ENCODE results near the gene MAD2L1BP. TPM values are rescaled to one million over a fixed set of nuclear protein-coding genes. Genes with fewer than 3 reads are reported as not detected.

Gene MAD2L1BP
- total RNA-seq, 1 experiment from 2014 or later, result 33.5 TPM

DNA sequence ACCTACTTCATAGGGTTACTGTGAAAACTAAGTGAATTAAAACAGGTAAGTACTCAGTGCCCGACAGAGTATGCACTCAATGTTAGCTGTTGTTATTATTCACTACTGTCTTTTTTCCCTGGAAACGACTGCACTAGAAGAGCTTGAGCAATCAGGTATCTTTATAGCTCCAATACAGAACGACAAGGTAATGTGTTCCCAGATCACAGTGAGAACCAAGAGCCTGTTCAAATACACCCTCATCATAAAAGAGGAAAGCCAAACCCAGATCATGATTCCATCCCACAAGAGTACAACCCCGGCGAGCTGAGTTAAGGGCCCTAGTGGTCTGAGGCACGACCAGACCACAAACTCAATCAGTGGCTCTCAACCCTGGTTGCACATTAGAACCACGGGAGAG, 42.1 kb downstream of the MAD2L1BP start:
- intact Hi-C loops (cut with micrococcal nuclease; ENCODE audit: unreplicated experiment), result no loop called here
- CTCF ChIA-PET, result interaction anchor here (0.9 kb wide), 1 partner anchor 401 kb away, joined by 3 read pairs; no protein-coding TSS in a partner anchor

DNA sequence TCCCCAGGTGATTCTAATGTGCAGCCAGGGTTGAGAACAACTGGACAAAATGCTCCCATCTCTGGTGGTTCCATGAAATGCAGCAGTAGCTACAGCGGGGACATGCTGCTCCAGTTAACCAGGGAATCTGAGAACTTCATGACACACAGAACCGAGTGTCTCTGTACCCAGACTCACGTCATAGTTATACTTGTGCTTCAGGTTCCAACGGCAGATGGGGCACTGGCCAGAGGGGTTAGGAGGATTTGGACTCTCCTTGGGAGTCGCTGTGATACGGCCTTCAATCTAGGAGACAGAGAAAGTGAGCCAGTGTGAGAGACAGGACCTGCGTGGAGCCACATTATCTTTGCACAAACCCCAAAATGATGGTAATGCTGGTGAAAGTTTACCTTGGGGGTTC, 42.7 kb downstream of the MAD2L1BP start:
- Mint-ChIP-seq H3K36me3 (ENCODE audit: insufficient read depth, unreplicated experiment) (peaks cover 24% of the 10 kb centered on the region), H3K9me3 (ENCODE audit: unreplicated experiment) (no peaks in the 10 kb centered on the region), H3K27me3 (ENCODE audit: insufficient read depth, unreplicated experiment) (no peaks in the 10 kb centered on the region), H3K27ac (ENCODE audit: unreplicated experiment) (no peak overlapping the region), H3K4me3 (ENCODE audit: unreplicated experiment) (no peak overlapping the region), H3K4me1 (ENCODE audit: low read depth, unreplicated experiment) (peaks cover 20% of the 10 kb centered on the region)
- Histone ChIP-seq H3K36me3 (ENCODE audit: control insufficient read depth, insufficient read depth, low read length) (peaks cover 5% of the 10 kb centered on the region), H3K27me3 (replicated peaks; ENCODE audit: control insufficient read depth, insufficient read depth, low read length) (no peaks in the 10 kb centered on the region), H3K4me1 (peaks cover 19% of the 10 kb centered on the region), H3K4me3 (ENCODE audit: low read depth, low read length) (no peak overlapping the region), H3K9me3 (no peaks in the 10 kb centered on the region)
- TF ChIP-seq, protein P1, sequence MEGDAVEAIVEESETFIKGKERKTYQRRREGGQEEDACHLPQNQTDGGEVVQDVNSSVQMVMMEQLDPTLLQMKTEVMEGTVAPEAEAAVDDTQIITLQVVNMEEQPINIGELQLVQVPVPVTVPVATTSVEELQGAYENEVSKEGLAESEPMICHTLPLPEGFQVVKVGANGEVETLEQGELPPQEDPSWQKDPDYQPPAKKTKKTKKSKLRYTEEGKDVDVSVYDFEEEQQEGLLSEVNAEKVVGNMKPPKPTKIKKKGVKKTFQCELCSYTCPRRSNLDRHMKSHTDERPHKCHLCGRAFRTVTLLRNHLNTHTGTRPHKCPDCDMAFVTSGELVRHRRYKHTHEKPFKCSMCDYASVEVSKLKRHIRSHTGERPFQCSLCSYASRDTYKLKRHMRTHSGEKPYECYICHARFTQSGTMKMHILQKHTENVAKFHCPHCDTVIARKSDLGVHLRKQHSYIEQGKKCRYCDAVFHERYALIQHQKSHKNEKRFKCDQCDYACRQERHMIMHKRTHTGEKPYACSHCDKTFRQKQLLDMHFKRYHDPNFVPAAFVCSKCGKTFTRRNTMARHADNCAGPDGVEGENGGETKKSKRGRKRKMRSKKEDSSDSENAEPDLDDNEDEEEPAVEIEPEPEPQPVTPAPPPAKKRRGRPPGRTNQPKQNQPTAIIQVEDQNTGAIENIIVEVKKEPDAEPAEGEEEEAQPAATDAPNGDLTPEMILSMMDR (IDR thresholded peaks at IDR 0.05; ENCODE audit: insufficient read depth in 1 of 2, low read depth in 1 of 2, low read length in 1 of 2, severe bottlenecking in 1 of 2, unreplicated experiment in 1 of 2), result no peak
- POLR2A ChIA-PET, result no interaction called here
- CTCF ChIA-PET, result interaction anchor here (0.9 kb wide), 1 partner anchor 401 kb away, joined by 3 read pairs; no protein-coding TSS in a partner anchor
- intact Hi-C loops (cut with micrococcal nuclease; ENCODE audit: unreplicated experiment), result no loop called here
- no peak for DNase-seq
- no TSS peak for BruUV-seq (replicated peaks)

More for the DNA sequence above, 42.1 kb downstream of the MAD2L1BP start:
- Histone ChIP-seq H3K9me3 (no peaks in the 10 kb centered on the region), H3K36me3 (ENCODE audit: control insufficient read depth, insufficient read depth, low read length) (peaks cover 5% of the 10 kb centered on the region), H3K27me3 (replicated peaks; ENCODE audit: control insufficient read depth, insufficient read depth, low read length) (no peaks in the 10 kb centered on the region), H3K4me1 (peaks cover 19% of the 10 kb centered on the region), H3K4me3 (ENCODE audit: low read depth, low read length) (no peak overlapping the region)
- Mint-ChIP-seq H3K4me1 (ENCODE audit: low read depth, unreplicated experiment) (peaks cover 14% of the 10 kb centered on the region), H3K9me3 (ENCODE audit: unreplicated experiment) (no peaks in the 10 kb centered on the region), H3K27me3 (ENCODE audit: insufficient read depth, unreplicated experiment) (no peaks in the 10 kb centered on the region), H3K4me3 (ENCODE audit: unreplicated experiment) (no peak overlapping the region), H3K36me3 (ENCODE audit: insufficient read depth, unreplicated experiment) (peaks cover 26% of the 10 kb centered on the region), H3K27ac (ENCODE audit: unreplicated experiment) (no peak overlapping the region)
- TF ChIP-seq, protein P1 (IDR thresholded peaks at IDR 0.05; ENCODE audit: insufficient read depth in 1 of 2, low read depth in 1 of 2, low read length in 1 of 2, severe bottlenecking in 1 of 2, unreplicated experiment in 1 of 2), result no peak
- POLR2A ChIA-PET, result interaction anchor here (0.6 kb wide), 1 partner anchor 249 kb away, joined by 4 read pairs; no protein-coding TSS in a partner anchor
- no peak for DNase-seq
- no TSS peak for BruUV-seq (replicated peaks)

DNA sequence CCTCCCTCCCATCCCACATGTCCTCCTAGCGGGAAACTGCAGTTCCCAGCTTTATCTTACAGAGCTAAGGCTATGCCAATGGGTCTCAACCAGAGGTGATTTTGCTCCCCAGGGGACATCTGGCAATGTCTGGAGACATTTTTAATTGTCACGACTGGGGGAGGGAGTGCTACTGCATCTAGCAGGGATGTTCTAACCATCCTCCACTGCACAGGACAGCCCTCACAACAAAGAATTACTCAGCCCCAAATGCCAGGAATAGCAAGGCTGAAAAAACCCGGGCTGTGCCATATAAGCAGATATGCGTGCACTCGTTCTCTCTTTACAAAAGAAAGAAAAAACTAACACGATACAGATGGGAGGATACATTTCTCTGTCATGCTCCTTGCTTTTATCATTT, 43.4 kb downstream of the MAD2L1BP start:
- H3K4me3 Mint-ChIP-seq (ENCODE audit: unreplicated experiment), result no peak overlapping the region
- no peaks in the 10 kb centered on the region for H3K9me3 Mint-ChIP-seq (ENCODE audit: unreplicated experiment)
- Histone ChIP-seq H3K4me1 (peaks cover 26% of the 10 kb centered on the region), H3K27me3 (replicated peaks; ENCODE audit: control insufficient read depth, insufficient read depth, low read length) (no peaks in the 10 kb centered on the region), H3K36me3 (ENCODE audit: control insufficient read depth, insufficient read depth, low read length) (peaks cover 3% of the 10 kb centered on the region; the same call in 1 of the 2 replicates), H3K4me3 (ENCODE audit: low read depth, low read length) (no peak overlapping the region), H3K9me3 (no peaks in the 10 kb centered on the region)
- CTCF ChIA-PET, result no interaction called here
- H3K36me3 Mint-ChIP-seq (ENCODE audit: insufficient read depth, unreplicated experiment), result peaks cover 24% of the 10 kb centered on the region
- H3K27me3 Mint-ChIP-seq (ENCODE audit: insufficient read depth, unreplicated experiment), result no peaks in the 10 kb centered on the region
- peaks cover 25% of the 10 kb centered on the region for H3K4me1 Mint-ChIP-seq (ENCODE audit: low read depth, unreplicated experiment)
- POLR2A ChIA-PET, result no interaction called here
- intact Hi-C loops (cut with micrococcal nuclease; ENCODE audit: unreplicated experiment), result no loop called here
- no peak for DNase-seq
- BruUV-seq (replicated peaks), result no TSS peak
- TF ChIP-seq, protein P1 (IDR thresholded peaks at IDR 0.05; ENCODE audit: insufficient read depth in 1 of 2, low read depth in 1 of 2, low read length in 1 of 2, severe bottlenecking in 1 of 2, unreplicated experiment in 1 of 2), result no peak
- no peak overlapping the region for H3K27ac Mint-ChIP-seq (ENCODE audit: unreplicated experiment)
